NCI-H226 (cell line): Measurements from ENCODE around the gene RPN2.

Experiments used
- DNase-seq: peaks from one replicate; pipeline ENCODE4 v3.0.0-alpha.2; 2015

RPN2 gene

GRCh38 chr20:37244572-37244957, 65.4 kb downstream of the RPN2 start:
- DNase-seq = no peak

GRCh38 chr20:37245216-37246150, 66.4 kb downstream of the RPN2 start:
- no peak for DNase-seq

GRCh38 chr20:37246736-37247135, 67.6 kb downstream of the RPN2 start:
- DNase-seq = no peak

- DNase-seq = no peak
Measured at GRCh38 chr20:37247547-37247946, 68.4 kb downstream of the RPN2 start.

GRCh38 chr20:37249304-37249703, 70.2 kb downstream of the RPN2 start:
- DNase-seq = no peak

GRCh38 chr20:37251825-37252477, 72.8 kb downstream of the RPN2 start:
- DNase-seq = no peak

- DNase-seq = no peak
Measured at GRCh38 chr20:37253087-37253486, 74.0 kb downstream of the RPN2 start.

- no peak for DNase-seq
Measured at GRCh38 chr20:37254114-37254878, 75.2 kb downstream of the RPN2 start.

- DNase-seq = no peak
Measured at GRCh38 chr20:37256286-37256685, 77.2 kb downstream of the RPN2 start.

GRCh38 chr20:37257530-37257929, 78.4 kb downstream of the RPN2 start:
- no peak for DNase-seq

- no peak for DNase-seq
Measured at GRCh38 chr20:37257988-37258387, 78.9 kb downstream of the RPN2 start.

GRCh38 chr20:37259031-37259430, 79.9 kb downstream of the RPN2 start:
- no peak for DNase-seq

- no peak for DNase-seq
Measured at GRCh38 chr20:37259865-37260264, 80.7 kb downstream of the RPN2 start.

GRCh38 chr20:37260923-37261322, 81.8 kb downstream of the RPN2 start:
- DNase-seq = no peak

GRCh38 chr20:37261714-37262113, 82.6 kb downstream of the RPN2 start, which contains the start of gene GHRH:
Gene GHRH (minus strand): TSS chr20:37261814. CDS start chr20:37256889, 4,925 bp downstream.
- no peak for DNase-seq

GRCh38 chr20:37262505-37262904, 83.4 kb downstream of the RPN2 start:
- DNase-seq = no peak

GRCh38 chr20:37263686-37264085, 84.6 kb downstream of the RPN2 start:
- DNase-seq = no peak

GRCh38 chr20:37265152-37265551, 86.0 kb downstream of the RPN2 start:
- DNase-seq = no peak

- no peak for DNase-seq
Measured at GRCh38 chr20:37266940-37267666, 88.0 kb downstream of the RPN2 start.

GRCh38 chr20:37267667-37268313, 88.7 kb downstream of the RPN2 start:
- no peak for DNase-seq

GRCh38 chr20:37270576-37271420, 91.7 kb downstream of the RPN2 start:
- DNase-seq = no peak
